Stimulated activated naive CD4-positive, alpha-beta T cell (primary cell): ENCODE measurements around the gene ORAI3.

Experiments used
- DNase-seq, 6 experiments: peaks; one replicate each; lab custom pipeline; 2025; lab: John Stamatoyannopoulos, UW

Gene ORAI3

GRCh38 chr16:30948667-30949649 is at the start of gene ORAI3:
Gene ORAI3 (plus strand): TSS chr16:30949068. CDS start chr16:30949290, 222 bp downstream.
- DNase-seq, result peak in 4 of 6 experiments; percentile 22 to 51 (median 37)

GRCh38 chr16:30899794-30900193 is 49.1 kb upstream of the ORAI3 start:
- no peak for DNase-seq

GRCh38 chr16:30900588-30900987 is 48.3 kb upstream of the ORAI3 start:
- no peak for DNase-seq

GRCh38 chr16:30901201-30902028 is 47.5 kb upstream of the ORAI3 start:
- DNase-seq, result no peak

- DNase-seq, result peak in 5 of 6 experiments; percentile 54 to 76 (median 61)
Observed at GRCh38 chr16:30902029-30902972, 46.6 kb upstream of the ORAI3 start.

GRCh38 chr16:30903002-30903401 is 45.9 kb upstream of the ORAI3 start:
- DNase-seq, result peak in 3 of 6 experiments; percentile 19 to 55 (median 23)

- DNase-seq, result peak in 2 of 6 experiments; percentile 5 to 17
Observed at GRCh38 chr16:30903596-30903995, 45.3 kb upstream of the ORAI3 start.

- DNase-seq, result no peak
Observed at GRCh38 chr16:30904114-30904780, 44.6 kb upstream of the ORAI3 start.

GRCh38 chr16:30907064-30907463 is 41.8 kb upstream of the ORAI3 start:
- DNase-seq, result no peak

- DNase-seq, result no peak
Observed at GRCh38 chr16:30910427-30911029, 38.3 kb upstream of the ORAI3 start.

- no peak for DNase-seq
Observed at GRCh38 chr16:30912794-30913412, 36.0 kb upstream of the ORAI3 start.

- DNase-seq, result no peak
Observed at GRCh38 chr16:30914830-30915229, 34.0 kb upstream of the ORAI3 start.

- DNase-seq, result no peak
Observed at GRCh38 chr16:30918614-30919013, 30.3 kb upstream of the ORAI3 start.

- DNase-seq, result no peak
Observed at GRCh38 chr16:30920891-30921290, 28.0 kb upstream of the ORAI3 start.

- DNase-seq, result no peak
Observed at GRCh38 chr16:30921459-30921747, 27.5 kb upstream of the ORAI3 start.

GRCh38 chr16:30921748-30922419 is 27.0 kb upstream of the ORAI3 start:
- DNase-seq, result peak; percentile 71 to 89 (median 83)

GRCh38 chr16:30922420-30922959 is 26.4 kb upstream of the ORAI3 start:
- peak; percentile 98 to 100 (median 99) for DNase-seq

GRCh38 chr16:30922960-30923535 is 25.8 kb upstream of the ORAI3 start:
- DNase-seq, result peak; percentile 90 to 99 (median 96)

GRCh38 chr16:30923554-30924075 is 25.3 kb upstream of the ORAI3 start, which contains the start of gene FBXL19:
Gene FBXL19 (plus strand): TSS chr16:30923572. CDS start chr16:30925755, 2,183 bp downstream.
- peak in 1 of 6 experiments; percentile 28 for DNase-seq
